Measurements from ENCODE around the gene TIAM2.
A peak's percentile ranks its signal among the peaks of the same experiment; 100 is the strongest.
"Not testable (repeated sequence)": the region's sequence is repeated elsewhere in the genome, so short reads cannot be mapped to it uniquely, and the experiment has no call there.

TIAM2 gene

GRCh38 chr6:154958469-154958868, 36.6 kb upstream of the TIAM2 start:
- DNase-seq (ENCODE audit: low read depth in 2 of 2): no peak
- TF ChIP-seq CTCF (IDR thresholded peaks at IDR 0.05; ENCODE audit: low read depth, low read length): no peak
- H3K4me3 ChIP-seq (replicated peaks in 1 of 2; ENCODE audit: low read depth in 2 of 2, low read length in 2 of 2): no peak overlapping the region

GRCh38 chr6:154960299-154960843, 34.7 kb upstream of the TIAM2 start:
- TF ChIP-seq CTCF (IDR thresholded peaks at IDR 0.05; ENCODE audit: low read depth, low read length): no peak
- no peak for DNase-seq (ENCODE audit: low read depth in 2 of 2)

DNA sequence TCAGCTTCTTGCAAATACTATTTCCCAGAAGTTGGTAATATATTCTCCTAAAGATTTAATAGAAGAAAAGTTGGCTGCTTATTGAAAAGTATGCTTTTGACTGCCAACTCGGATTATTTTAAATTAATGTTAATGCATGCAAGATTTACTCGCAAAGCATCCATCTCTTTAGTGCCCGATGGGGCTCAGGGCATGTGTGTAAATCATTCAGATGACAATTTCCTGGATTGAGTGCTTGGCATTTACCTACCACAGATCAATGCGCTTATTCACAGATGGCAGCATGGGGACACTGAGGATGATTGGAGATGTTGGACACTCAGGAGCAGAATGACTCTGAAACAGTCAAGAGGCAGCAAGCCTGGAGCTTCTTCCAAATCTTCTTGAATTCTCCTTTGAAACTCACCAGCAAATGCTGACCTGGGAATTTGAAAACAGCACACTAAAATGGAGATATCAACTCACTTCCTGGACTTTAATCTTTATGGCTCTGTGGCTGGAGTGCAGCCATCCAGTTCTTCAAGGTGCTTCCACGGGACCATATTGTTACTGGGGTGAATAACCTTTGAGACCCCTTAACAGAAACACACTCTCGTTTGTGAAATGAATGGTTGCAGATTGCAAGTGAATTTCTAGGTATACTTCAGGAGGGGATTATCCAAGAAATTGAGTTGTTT, 34.1 kb upstream of the TIAM2 start:
- no peak overlapping the region for H3K4me3 ChIP-seq (replicated peaks in 1 of 2; ENCODE audit: low read depth in 2 of 2, low read length in 2 of 2)
- TF ChIP-seq CTCF (IDR thresholded peaks at IDR 0.05; ENCODE audit: low read depth, low read length): no peak
- DNase-seq (ENCODE audit: low read depth in 2 of 2): no peak

More at GRCh38 chr6:154960299-154960843, 34.7 kb upstream of the TIAM2 start:
- H3K4me3 ChIP-seq (replicated peaks in 1 of 2; ENCODE audit: low read depth in 2 of 2, low read length in 2 of 2): no peak overlapping the region

DNA sequence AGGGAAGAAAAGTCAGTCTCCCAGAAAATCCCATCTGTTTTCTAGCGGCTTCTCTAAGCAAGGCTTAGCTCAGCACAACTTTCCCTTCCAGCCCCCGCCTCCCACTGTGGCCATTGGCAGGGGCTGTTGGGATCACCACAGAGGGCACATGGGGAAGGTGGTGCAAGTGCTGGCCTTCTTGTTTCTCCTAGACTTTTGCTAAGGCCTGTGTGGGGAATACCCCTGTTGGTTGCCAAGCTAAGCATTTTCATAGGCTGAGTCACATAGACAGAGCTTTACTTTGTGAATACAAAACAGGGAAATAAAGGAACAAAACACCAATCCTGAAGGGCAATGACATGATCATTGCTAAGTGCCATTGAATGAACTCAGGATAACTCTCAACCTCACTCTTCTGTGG, 32.4 kb upstream of the TIAM2 start:
- no peak for TF ChIP-seq CTCF (IDR thresholded peaks at IDR 0.05; ENCODE audit: low read depth, low read length)
- peak; percentile 67 to 82 for DNase-seq (ENCODE audit: low read depth in 2 of 2)
- H3K4me3 ChIP-seq (replicated peaks in 1 of 2; ENCODE audit: low read depth in 2 of 2, low read length in 2 of 2): no peak overlapping the region

DNA sequence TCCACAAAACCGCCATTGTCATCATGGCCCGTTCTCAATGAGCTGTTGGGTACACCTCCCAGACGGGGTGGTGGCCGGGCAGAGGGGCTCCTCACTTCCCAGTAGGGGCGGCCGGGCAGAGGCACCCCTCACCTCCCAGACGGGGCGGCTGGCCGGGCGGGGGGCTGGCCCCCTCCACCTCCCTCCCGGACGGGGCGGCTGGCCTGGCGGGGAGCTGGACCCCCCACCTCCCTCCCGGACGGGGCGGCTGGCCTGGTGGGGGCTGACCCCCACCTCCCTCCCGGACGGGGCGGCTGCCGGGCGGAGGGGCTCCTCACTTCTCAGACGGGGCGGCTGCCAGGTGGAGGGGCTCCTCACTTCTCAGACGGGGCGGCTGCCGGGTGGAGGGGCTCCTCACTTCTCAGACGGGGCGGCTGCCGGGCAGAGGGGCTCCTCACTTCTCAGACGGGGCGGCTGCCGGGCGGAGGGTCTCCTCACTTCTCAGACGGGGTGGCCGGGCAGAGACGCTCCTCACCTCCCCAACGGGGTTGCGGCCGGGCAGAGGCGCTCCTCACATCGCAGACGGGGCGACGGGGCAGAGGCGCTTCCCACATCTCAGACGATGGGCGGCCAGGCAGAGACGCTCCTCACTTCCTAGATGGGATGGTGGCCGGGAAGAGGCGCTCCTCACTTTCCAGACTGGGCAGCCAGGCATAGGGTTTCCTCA, 28.9 kb upstream of the TIAM2 start:
- H3K4me3 ChIP-seq (replicated peaks in 1 of 2; ENCODE audit: low read depth in 2 of 2, low read length in 2 of 2); DNase-seq (ENCODE audit: low read depth in 2 of 2): not testable (repeated sequence)

DNA sequence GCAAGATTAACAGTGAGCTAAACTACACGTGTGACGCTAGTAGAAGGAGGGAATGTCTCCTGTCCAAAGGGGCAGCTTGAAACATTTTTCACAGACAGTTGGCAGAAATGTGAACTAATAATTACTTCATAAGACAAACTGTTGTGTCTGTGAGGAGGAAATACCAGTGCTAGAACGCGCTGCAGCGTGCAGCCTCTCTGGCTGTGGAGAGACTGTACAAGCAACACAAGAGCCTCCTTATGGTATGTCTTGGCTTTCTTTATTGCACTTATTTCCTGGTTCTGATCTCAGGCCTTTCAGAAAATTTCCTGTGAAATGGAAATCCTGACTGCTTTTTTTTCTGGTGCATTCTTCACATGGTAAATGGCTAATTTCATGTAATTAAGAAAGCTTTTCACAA, 25.3 kb upstream of the TIAM2 start:
- no peak for TF ChIP-seq CTCF (IDR thresholded peaks at IDR 0.05; ENCODE audit: low read depth, low read length)
- no peak overlapping the region for H3K4me3 ChIP-seq (replicated peaks in 1 of 2; ENCODE audit: low read depth in 2 of 2, low read length in 2 of 2)
- peak in 1 of 2 donors; percentile 30 for DNase-seq (ENCODE audit: low read depth in 2 of 2)

- no peak for DNase-seq (ENCODE audit: low read depth in 2 of 2)
- peak; percentile 9 for TF ChIP-seq CTCF (IDR thresholded peaks at IDR 0.05; ENCODE audit: low read depth, low read length)
- no peak overlapping the region for H3K4me3 ChIP-seq (replicated peaks in 1 of 2; ENCODE audit: low read depth in 2 of 2, low read length in 2 of 2)
Measured at GRCh38 chr6:154974485-154975149, 20.5 kb upstream of the TIAM2 start.

All from cardiac fibroblast (primary cell).